ENCODE data around the gene NTN4. TPM values are rescaled to one million over a fixed set of nuclear protein-coding genes. Genes with fewer than 3 reads are reported as not detected.

The NTN4 gene
- total RNA-seq, 1 experiment from 2014 or later: 68.4 TPM

DNA sequence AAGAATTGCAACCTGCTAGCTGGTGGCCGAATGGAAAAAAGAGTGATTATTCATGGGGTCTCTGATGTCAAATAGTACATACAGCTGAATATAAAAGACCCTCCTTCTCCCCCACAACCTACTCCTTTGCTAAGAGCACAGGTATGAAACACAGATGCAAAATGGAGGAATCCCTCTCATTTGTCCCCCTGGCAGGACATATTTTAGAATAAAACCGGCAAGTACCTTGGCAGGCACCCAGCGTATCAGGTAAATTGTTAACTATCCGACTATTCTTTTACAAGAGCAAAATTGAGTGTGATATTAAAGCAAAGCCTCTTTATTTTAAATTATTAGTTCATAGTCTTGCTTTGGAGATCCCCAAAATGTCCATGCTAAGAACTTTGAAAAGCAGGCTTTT is 165.6 kb downstream of the NTN4 start:
- CTCF ChIA-PET: interaction anchor here (1.3 to 1.4 kb wide), 2 partner anchors 9 to 10 kb away, joined by 4 to 5 read pairs; no protein-coding TSS in a partner anchor
- no TSS peak for BruUV-seq (replicated peaks)

DNA sequence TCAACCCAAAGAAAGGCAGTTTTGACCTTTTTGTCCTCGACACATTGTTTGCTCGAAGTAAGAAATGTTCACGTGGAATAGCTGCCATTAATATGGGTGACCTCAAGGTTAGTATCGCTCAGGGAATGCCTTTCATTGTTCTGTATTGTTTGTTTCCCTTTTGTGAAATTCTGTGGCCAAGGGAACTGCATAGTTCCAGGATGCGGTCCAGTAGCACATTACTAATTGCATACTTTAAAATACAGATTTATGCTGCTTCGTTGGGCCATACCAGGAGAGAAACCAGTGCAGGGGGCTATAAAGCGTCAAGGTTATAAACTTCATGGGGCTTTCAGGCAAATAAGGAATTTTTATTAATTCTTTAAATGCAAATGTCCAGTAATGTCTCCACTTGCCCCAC is 166.0 kb downstream of the NTN4 start:
- Mint-ChIP-seq H3K27ac (ENCODE audit: unreplicated experiment) (peak overlapping the region; percentile 96), H3K9me3 (ENCODE audit: low read depth, unreplicated experiment) (no peaks in the 10 kb centered on the region), H3K4me1 (ENCODE audit: low read depth, unreplicated experiment) (peaks cover 40% of the 10 kb centered on the region), H3K36me3 (ENCODE audit: insufficient read depth, unreplicated experiment) (peaks cover 11% of the 10 kb centered on the region), H3K4me3 (ENCODE audit: low read depth, unreplicated experiment) (peak overlapping the region; percentile 26), H3K27me3 (ENCODE audit: unreplicated experiment) (no peaks in the 10 kb centered on the region)
- no TSS peak for BruUV-seq (replicated peaks)
- intact Hi-C loops (cut with micrococcal nuclease; ENCODE audit: unreplicated experiment): loop anchor here (1.0 to 5.0 kb wide), 3 partner anchors 25 to 182 kb away; no protein-coding TSS in a partner anchor
- DNase-seq: peak; percentile 28
- TF ChIP-seq, protein P1, sequence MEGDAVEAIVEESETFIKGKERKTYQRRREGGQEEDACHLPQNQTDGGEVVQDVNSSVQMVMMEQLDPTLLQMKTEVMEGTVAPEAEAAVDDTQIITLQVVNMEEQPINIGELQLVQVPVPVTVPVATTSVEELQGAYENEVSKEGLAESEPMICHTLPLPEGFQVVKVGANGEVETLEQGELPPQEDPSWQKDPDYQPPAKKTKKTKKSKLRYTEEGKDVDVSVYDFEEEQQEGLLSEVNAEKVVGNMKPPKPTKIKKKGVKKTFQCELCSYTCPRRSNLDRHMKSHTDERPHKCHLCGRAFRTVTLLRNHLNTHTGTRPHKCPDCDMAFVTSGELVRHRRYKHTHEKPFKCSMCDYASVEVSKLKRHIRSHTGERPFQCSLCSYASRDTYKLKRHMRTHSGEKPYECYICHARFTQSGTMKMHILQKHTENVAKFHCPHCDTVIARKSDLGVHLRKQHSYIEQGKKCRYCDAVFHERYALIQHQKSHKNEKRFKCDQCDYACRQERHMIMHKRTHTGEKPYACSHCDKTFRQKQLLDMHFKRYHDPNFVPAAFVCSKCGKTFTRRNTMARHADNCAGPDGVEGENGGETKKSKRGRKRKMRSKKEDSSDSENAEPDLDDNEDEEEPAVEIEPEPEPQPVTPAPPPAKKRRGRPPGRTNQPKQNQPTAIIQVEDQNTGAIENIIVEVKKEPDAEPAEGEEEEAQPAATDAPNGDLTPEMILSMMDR (IDR thresholded peaks at IDR 0.05; ENCODE audit: unreplicated experiment): no peak
- CTCF ChIA-PET: interaction anchor here (1.3 to 1.4 kb wide), 2 partner anchors 9 to 11 kb away, joined by 4 to 5 read pairs; no protein-coding TSS in a partner anchor

More for the DNA sequence above, 165.6 kb downstream of the NTN4 start:
- H3K27ac Mint-ChIP-seq (ENCODE audit: unreplicated experiment): peak overlapping the region; percentile 96
- intact Hi-C loops (cut with micrococcal nuclease; ENCODE audit: unreplicated experiment): loop anchor here (2.0 kb wide), 1 partner anchor 182 kb away; no protein-coding TSS in a partner anchor
- TF ChIP-seq, protein P1 (IDR thresholded peaks at IDR 0.05; ENCODE audit: unreplicated experiment): no peak
- no peaks in the 10 kb centered on the region for H3K9me3 Mint-ChIP-seq (ENCODE audit: low read depth, unreplicated experiment)
- no peaks in the 10 kb centered on the region for H3K27me3 Mint-ChIP-seq (ENCODE audit: unreplicated experiment)
- H3K4me1 Mint-ChIP-seq (ENCODE audit: low read depth, unreplicated experiment): peaks cover 40% of the 10 kb centered on the region
- H3K4me3 Mint-ChIP-seq (ENCODE audit: low read depth, unreplicated experiment): peak overlapping the region; percentile 26
- DNase-seq: peak; percentile 59
- peaks cover 11% of the 10 kb centered on the region for H3K36me3 Mint-ChIP-seq (ENCODE audit: insufficient read depth, unreplicated experiment)

- Mint-ChIP-seq H3K4me1 (ENCODE audit: low read depth, unreplicated experiment) (peaks cover 40% of the 10 kb centered on the region), H3K27me3 (ENCODE audit: unreplicated experiment) (no peaks in the 10 kb centered on the region), H3K4me3 (ENCODE audit: low read depth, unreplicated experiment) (no peak overlapping the region), H3K9me3 (ENCODE audit: low read depth, unreplicated experiment) (no peaks in the 10 kb centered on the region), H3K36me3 (ENCODE audit: insufficient read depth, unreplicated experiment) (peaks cover 11% of the 10 kb centered on the region), H3K27ac (ENCODE audit: unreplicated experiment) (peak overlapping the region; percentile 96)
- TF ChIP-seq, protein P1 (IDR thresholded peaks at IDR 0.05; ENCODE audit: unreplicated experiment): peak; percentile 50
- DNase-seq: peak; percentile 78
- BruUV-seq (replicated peaks): no TSS peak
- CTCF ChIA-PET: interaction anchor here (0.7 to 1.4 kb wide), 3 partner anchors 10 to 49 kb away, joined by 4 to 6 read pairs (median 5); no protein-coding TSS in a partner anchor
- intact Hi-C loops (cut with micrococcal nuclease; ENCODE audit: unreplicated experiment): loop anchor here (1.0 to 5.0 kb wide), 4 partner anchors 26 to 192 kb away; no protein-coding TSS in a partner anchor
Measured at GRCh38 chr12:95623554-95624170, 166.9 kb downstream of the NTN4 start.

DNA sequence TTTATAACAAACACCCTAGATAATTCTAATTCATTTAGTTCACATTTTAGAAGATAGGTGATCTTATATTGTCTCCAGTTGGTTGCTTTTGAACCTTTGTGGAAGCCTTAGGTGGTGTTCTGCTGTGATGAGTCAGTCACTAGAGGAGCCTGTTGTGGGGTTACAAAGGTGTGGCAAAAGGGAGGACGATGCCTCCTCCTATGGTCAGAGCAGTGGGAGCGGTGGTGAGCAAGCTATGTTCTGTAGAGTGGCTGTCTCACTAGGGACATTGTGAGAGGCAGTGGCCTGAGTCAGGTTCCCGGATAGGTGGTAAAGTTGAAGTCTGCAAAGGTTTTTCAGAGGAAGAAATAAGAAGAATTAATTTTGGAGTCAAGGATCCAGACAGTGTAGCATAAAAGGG is 167.7 kb downstream of the NTN4 start:
- CTCF ChIA-PET: no interaction called here
- intact Hi-C loops (cut with micrococcal nuclease; ENCODE audit: unreplicated experiment): loop anchor here (1.0 to 5.0 kb wide), 2 partner anchors 94 to 192 kb away; no protein-coding TSS in a partner anchor
- TF ChIP-seq, protein P1 (IDR thresholded peaks at IDR 0.05; ENCODE audit: unreplicated experiment): no peak
- Mint-ChIP-seq H3K9me3 (ENCODE audit: low read depth, unreplicated experiment) (no peaks in the 10 kb centered on the region), H3K36me3 (ENCODE audit: insufficient read depth, unreplicated experiment) (peaks cover 11% of the 10 kb centered on the region), H3K4me1 (ENCODE audit: low read depth, unreplicated experiment) (peaks cover 40% of the 10 kb centered on the region), H3K4me3 (ENCODE audit: low read depth, unreplicated experiment) (no peak overlapping the region), H3K27me3 (ENCODE audit: unreplicated experiment) (no peaks in the 10 kb centered on the region), H3K27ac (ENCODE audit: unreplicated experiment) (peak overlapping the region; percentile 67)
- no TSS peak for BruUV-seq (replicated peaks)
- no peak for DNase-seq
